Body of pancreas (tissue), 4 donors: ENCODE measurements around the gene CLMN. TPM values are rescaled to one million over a fixed set of nuclear protein-coding genes. Genes with fewer than 3 reads are reported as not detected.
A peak's percentile ranks its signal among the peaks of the same experiment; 100 is the strongest.

Experiments used
- ATAC-seq: fragments of 150-250 bp; one replicate; pipeline ENCODE4 v1.9.1; 2016
- DNase-seq, 4 donors: peaks; one replicate each; pipeline ENCODE4 v3.0.0-alpha.2; 2019
- H3K27ac ChIP-seq, 4 donors: fragments of 200-600 bp; sonication (generic); 1 replicate in 3 of 4; 2 replicates in 1 of 4; pipeline versions ENCODE4 v1.5.1 to v1.6.1; 2016 to 2019; ENCODE audit warnings: mild to moderate bottlenecking in 1 of 4, mixed read lengths in 1 of 4, moderate library complexity in 1 of 4
- H3K27me3 ChIP-seq, 2 donors: fragments of 200-600 bp; sonication (generic); one replicate each; pipeline ENCODE4 v1.6.0; 2016; ENCODE audit warnings: mild to moderate bottlenecking in 1 of 2
- H3K36me3 ChIP-seq, 2 donors: fragments of 200-600 bp; sonication (generic); replicated peaks in 1 of 2; 2 replicates each; pipeline ENCODE4 v1.5.1; 2016; ENCODE audit warnings: low read depth in 2 of 2; ENCODE audit not compliant: insufficient read depth in 1 of 2
- H3K4me1 ChIP-seq: fragments of 200-600 bp; sonication (generic); one replicate; pipeline ENCODE4 v1.6.0; 2016
- H3K4me3 ChIP-seq, 2 donors: fragments of 200-600 bp; sonication (generic); 1 replicate in 1 of 2; 2 replicates in 1 of 2; pipeline ENCODE4 v1.5.1; 2016 to 2019
- H3K9me3 ChIP-seq, 3 donors: fragments of 200-600 bp; sonication (generic); 1 replicate in 2 of 3; 2 replicates in 1 of 3; pipeline ENCODE4 v1.5.1; 2016
- POLR2A ChIP-seq, 3 donors: fragments of 450-650 bp; IDR thresholded peaks; one replicate each; pipeline ENCODE4 v1.6.1; 2016; ENCODE audit warnings: antibody characterized with exemption in 3 of 3, mild to moderate bottlenecking in 2 of 3
- WGBS, 2 donors: methylation state at CpG; one replicate each; pipeline ENCODE4 v1.1.5; 2017; 5-methylcytosine and 5-hydroxymethylcytosine counted together
- intact Hi-C: fragments of 100-400 bp; cut with DNase I; formaldehyde crosslinking; loops from one replicate; pipeline ENCODE4 v1.15.1; 2023
- total RNA-seq, 2 donors: library from RNA; depleted of rRNA; stranded (reverse); fragments of >200 nt; gene quantifications; one replicate each; pipeline ENCODE4 v1.1.0, GENCODE V29; 2016
- TF ChIP-seq, protein P1 (sequence below), 7 experiments: fragments of 450-650 bp in 4 of 7; fragments of 200-600 bp in 3 of 7; sonication (generic) in 3 of 7; IDR thresholded peaks; one replicate each; pipeline ENCODE4 v1.5.1; 2016 to 2019; ENCODE audit warnings: antibody characterized with exemption in 7 of 7

The CLMN gene
- total RNA-seq, 2 donors from 2014 or later = 53.7 to 54.7 TPM

DNA sequence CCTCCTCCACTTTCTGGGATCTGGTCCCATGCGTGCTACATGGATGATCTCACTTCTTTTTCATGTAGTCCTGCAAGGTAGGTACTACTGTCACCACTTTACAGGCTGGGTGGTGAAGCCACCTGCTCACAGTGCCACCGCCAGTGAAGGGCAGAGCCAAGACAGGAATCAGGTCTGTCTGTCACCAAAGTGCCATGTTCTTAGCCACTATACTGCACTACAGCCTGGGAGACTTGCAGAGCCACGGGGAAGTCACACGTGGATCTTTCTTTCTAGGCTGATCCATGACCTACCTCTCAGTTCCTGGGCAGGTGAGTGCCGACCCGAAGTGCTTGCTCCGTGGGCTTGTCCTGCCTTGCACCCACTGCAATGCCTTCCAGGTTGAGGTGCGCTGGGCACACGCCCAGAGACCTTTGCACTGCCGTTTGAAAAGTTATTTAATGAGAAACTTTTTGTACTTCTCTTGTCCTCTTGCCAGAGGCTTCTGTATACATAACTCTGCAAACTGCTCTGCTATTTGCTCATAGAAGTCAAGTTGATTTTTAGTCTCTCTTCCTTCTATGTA lies 19.7 kb upstream of the CLMN start:
- H3K4me1 ChIP-seq = peaks cover 64% of the 10 kb centered on the region
- peak; percentile 83 to 89 (median 87) for DNase-seq
- peak in 2 of 3 donors; percentile 75 to 77 for TF ChIP-seq POLR2A (IDR thresholded peaks at IDR 0.05)
- TF ChIP-seq, protein P1, sequence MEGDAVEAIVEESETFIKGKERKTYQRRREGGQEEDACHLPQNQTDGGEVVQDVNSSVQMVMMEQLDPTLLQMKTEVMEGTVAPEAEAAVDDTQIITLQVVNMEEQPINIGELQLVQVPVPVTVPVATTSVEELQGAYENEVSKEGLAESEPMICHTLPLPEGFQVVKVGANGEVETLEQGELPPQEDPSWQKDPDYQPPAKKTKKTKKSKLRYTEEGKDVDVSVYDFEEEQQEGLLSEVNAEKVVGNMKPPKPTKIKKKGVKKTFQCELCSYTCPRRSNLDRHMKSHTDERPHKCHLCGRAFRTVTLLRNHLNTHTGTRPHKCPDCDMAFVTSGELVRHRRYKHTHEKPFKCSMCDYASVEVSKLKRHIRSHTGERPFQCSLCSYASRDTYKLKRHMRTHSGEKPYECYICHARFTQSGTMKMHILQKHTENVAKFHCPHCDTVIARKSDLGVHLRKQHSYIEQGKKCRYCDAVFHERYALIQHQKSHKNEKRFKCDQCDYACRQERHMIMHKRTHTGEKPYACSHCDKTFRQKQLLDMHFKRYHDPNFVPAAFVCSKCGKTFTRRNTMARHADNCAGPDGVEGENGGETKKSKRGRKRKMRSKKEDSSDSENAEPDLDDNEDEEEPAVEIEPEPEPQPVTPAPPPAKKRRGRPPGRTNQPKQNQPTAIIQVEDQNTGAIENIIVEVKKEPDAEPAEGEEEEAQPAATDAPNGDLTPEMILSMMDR (IDR thresholded peaks at IDR 0.05) = no peak
- H3K4me3 ChIP-seq = no peak overlapping the region
- H3K27ac ChIP-seq = peak overlapping the region; percentile 91 to 99 (median 96)
- no peaks in the 10 kb centered on the region for H3K9me3 ChIP-seq
- ATAC-seq = peak; percentile 66
- WGBS, 2 donors = 4 to 20% methylated on average over 10 of the region's 10 CpGs
- H3K36me3 ChIP-seq = no peaks in the 10 kb centered on the region
- intact Hi-C loops = no loop called here
- no peaks in the 10 kb centered on the region for H3K27me3 ChIP-seq

DNA sequence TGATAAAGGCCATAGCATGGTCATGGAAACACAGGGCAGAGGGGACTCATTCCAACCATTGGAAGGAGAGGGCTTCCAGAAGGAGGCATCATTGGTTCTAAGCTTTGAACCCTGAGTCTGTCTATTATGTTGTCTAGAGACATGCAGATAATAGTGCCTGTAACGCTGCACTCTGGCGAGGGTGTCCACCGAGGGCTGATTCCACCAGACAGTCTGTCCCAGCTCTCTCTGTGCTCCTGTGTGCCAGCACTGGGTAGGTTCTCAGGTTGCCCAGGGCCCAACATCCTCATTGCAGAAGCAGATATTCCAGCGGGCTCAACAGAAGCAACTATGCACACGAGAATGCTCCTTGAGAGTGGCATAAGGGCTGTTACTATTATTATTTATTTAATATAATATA lies 18.7 kb upstream of the CLMN start:
- TF ChIP-seq POLR2A (IDR thresholded peaks at IDR 0.05) = no peak
- TF ChIP-seq, protein P1 (IDR thresholded peaks at IDR 0.05) = no peak
- 80 to 87% methylated on average over 5 of the region's 5 CpGs for WGBS, 2 donors
- H3K27ac ChIP-seq = peak overlapping the region in 3 of 4 donors; percentile 55 to 95 (median 91)
- ATAC-seq = no peak
- no peaks in the 10 kb centered on the region for H3K9me3 ChIP-seq
- no peak overlapping the region for H3K4me3 ChIP-seq
- intact Hi-C loops = no loop called here
- peaks cover 64% of the 10 kb centered on the region for H3K4me1 ChIP-seq
- H3K27me3 ChIP-seq = no peaks in the 10 kb centered on the region
- H3K36me3 ChIP-seq = no peaks in the 10 kb centered on the region
- no peak for DNase-seq

DNA sequence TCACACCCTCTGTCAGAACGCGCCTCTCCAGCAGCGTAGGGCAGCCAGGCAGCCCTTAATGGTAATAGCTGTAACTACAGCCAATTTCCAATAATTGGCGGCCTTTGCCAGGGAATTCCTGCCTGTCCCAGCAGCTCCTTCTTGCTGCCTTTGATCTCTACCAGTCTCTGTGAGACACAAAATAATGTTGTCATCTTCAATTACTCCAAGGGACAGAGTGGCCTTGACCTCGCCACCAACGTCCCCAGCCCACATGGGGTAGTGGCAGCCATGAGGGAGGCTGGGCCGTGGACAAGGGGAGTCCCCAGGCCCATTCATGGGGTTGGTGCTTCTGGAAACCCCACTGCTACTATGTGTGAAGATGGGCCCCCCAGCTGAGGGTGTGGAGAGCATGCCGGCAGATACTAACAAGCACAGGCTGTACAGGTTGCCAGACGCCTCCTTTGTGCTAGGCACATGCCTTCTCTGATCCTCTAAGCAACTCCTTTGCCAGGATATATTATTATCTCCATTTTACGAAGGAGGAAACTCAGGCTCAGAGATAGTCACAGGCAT lies 17.4 kb upstream of the CLMN start:
- H3K9me3 ChIP-seq = no peaks in the 10 kb centered on the region
- H3K27me3 ChIP-seq = no peaks in the 10 kb centered on the region
- no peak overlapping the region for H3K4me3 ChIP-seq
- H3K4me1 ChIP-seq = peaks cover 59% of the 10 kb centered on the region
- TF ChIP-seq, protein P1 (IDR thresholded peaks at IDR 0.05) = no peak
- no peak for TF ChIP-seq POLR2A (IDR thresholded peaks at IDR 0.05)
- no peaks in the 10 kb centered on the region for H3K36me3 ChIP-seq
- ATAC-seq (no peak), DNase-seq (no peak)
- 57% methylated on average over 10 of the region's 10 CpGs for WGBS, 2 donors
- H3K27ac ChIP-seq = peak overlapping the region in 3 of 4 donors; percentile 40 to 91 (median 55)
- intact Hi-C loops = no loop called here

DNA sequence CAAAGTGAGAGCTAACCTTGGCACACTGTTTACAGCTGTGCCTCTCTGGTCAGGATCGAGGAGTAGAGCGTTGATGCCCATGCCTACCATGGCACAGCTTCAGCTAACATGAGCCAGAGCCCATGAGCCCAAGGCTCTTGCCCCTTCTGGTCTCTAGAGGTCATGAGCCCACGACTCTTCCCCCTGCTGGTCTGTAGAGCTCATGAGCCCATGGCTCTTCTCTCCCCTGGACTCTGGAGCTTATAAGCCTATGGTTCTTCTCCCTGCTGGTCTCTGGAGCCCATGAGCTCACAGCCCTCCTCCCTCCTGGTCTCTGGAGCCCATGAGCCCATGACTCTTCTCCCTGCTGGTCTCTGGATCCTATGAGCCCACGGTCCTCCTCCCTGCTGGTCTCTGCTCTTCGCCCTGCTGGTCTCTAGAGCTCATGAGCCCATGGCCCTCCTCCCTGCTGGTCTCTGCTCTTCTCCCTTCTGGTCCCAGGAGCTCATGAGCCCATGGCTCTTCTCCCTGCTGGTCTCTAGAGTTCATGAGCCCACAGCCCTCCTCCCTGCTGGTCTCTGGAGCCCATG lies 16.6 kb upstream of the CLMN start:
- peaks cover 51% of the 10 kb centered on the region for H3K4me1 ChIP-seq
- WGBS, 2 donors = 65 to 100% methylated on average over 2 to 5 of the region's 5 CpGs
- DNase-seq (no peak), ATAC-seq (no peak)
- intact Hi-C loops = no loop called here
- no peaks in the 10 kb centered on the region for H3K9me3 ChIP-seq
- H3K27me3 ChIP-seq = no peaks in the 10 kb centered on the region
- TF ChIP-seq, protein P1 (IDR thresholded peaks at IDR 0.05) = peak in 1 of 7 experiments; percentile 12
- no peak for TF ChIP-seq POLR2A (IDR thresholded peaks at IDR 0.05)
- no peak overlapping the region for H3K4me3 ChIP-seq
- no peaks in the 10 kb centered on the region for H3K36me3 ChIP-seq
- peak overlapping the region in 2 of 4 donors; percentile 55 to 91 for H3K27ac ChIP-seq
